HS-27A (cell line): Measurements from ENCODE around the gene ADARB1.

Experiments
- DNase-seq: peaks from one replicate; pipeline ENCODE4 v3.0.0-alpha.2; 2012; ENCODE audit warnings: low read depth, missing footprints

The ADARB1 gene

GRCh38 chr21:45170987-45171386, 96.6 kb downstream of the ADARB1 start:
- DNase-seq, result no peak

- DNase-seq, result no peak
These were observed 98.0 kb downstream of the ADARB1 start for GRCh38 chr21:45172420-45172819.

- DNase-seq, result no peak
These were observed 101.1 kb downstream of the ADARB1 start for GRCh38 chr21:45175326-45176095.

GRCh38 chr21:45176141-45176540, 101.8 kb downstream of the ADARB1 start:
- no peak for DNase-seq

GRCh38 chr21:45177039-45177438, 102.7 kb downstream of the ADARB1 start:
- no peak for DNase-seq

GRCh38 chr21:45178070-45178608, 103.8 kb downstream of the ADARB1 start:
- no peak for DNase-seq

GRCh38 chr21:45178971-45179370, 104.6 kb downstream of the ADARB1 start:
- no peak for DNase-seq

GRCh38 chr21:45179568-45180245, 105.3 kb downstream of the ADARB1 start:
- no peak for DNase-seq

GRCh38 chr21:45180246-45180599, 105.8 kb downstream of the ADARB1 start:
- DNase-seq, result no peak

GRCh38 chr21:45182958-45183357, 108.6 kb downstream of the ADARB1 start:
- DNase-seq, result no peak

- no peak for DNase-seq
These were observed 109.5 kb downstream of the ADARB1 start for GRCh38 chr21:45183852-45184251.

- DNase-seq, result no peak
These were observed 110.5 kb downstream of the ADARB1 start for GRCh38 chr21:45184869-45185268.

GRCh38 chr21:45186709-45187108, 112.3 kb downstream of the ADARB1 start:
- no peak for DNase-seq

GRCh38 chr21:45187646-45188045, 113.3 kb downstream of the ADARB1 start:
- DNase-seq, result no peak

- no peak for DNase-seq
These were observed 115.6 kb downstream of the ADARB1 start for GRCh38 chr21:45190013-45190412.

GRCh38 chr21:45192332-45192731, 118.0 kb downstream of the ADARB1 start:
- no peak for DNase-seq

- no peak for DNase-seq
These were observed 122.2 kb downstream of the ADARB1 start for GRCh38 chr21:45196620-45197019.

GRCh38 chr21:45199201-45199600, 124.8 kb downstream of the ADARB1 start:
- DNase-seq, result no peak

GRCh38 chr21:45200031-45200430, 125.7 kb downstream of the ADARB1 start:
- no peak for DNase-seq

GRCh38 chr21:45200581-45201296, 126.4 kb downstream of the ADARB1 start:
- DNase-seq, result no peak

GRCh38 chr21:45202344-45202743, 128.0 kb downstream of the ADARB1 start:
- DNase-seq, result no peak

GRCh38 chr21:45202889-45203288, 128.5 kb downstream of the ADARB1 start:
- no peak for DNase-seq

GRCh38 chr21:45203983-45204382, 129.6 kb downstream of the ADARB1 start:
- DNase-seq, result no peak
